ENCODE data around the gene AMBP. TPM values are rescaled to one million over a fixed set of nuclear protein-coding genes. Genes with fewer than 3 reads are reported as not detected.

Gene AMBP
- total and polyA plus RNA-seq, 12 donors = 0.01 TPM; not detected in 11

- Histone ChIP-seq H3K4me3 (no peak overlapping the region), H3K4me1 (peaks cover 0 to 7% (median 0%) of the 10 kb centered on the region in 9 donors), H3K9me3 (peaks cover 0 to 6% (median 0%) of the 10 kb centered on the region in 11 donors), H3K36me3 (peaks cover 0 to 65% (median 12%) of the 10 kb centered on the region in 9 donors), H3K27me3 (no peaks in the 10 kb centered on the region), H3K27ac (no peak overlapping the region)
- 95 to 96% methylated on average over 18 of the region's 18 CpGs for WGBS, 2 donors
- DNase-seq = no peak
- ATAC-seq = no peak
- TF ChIP-seq CTCF (IDR thresholded peaks at IDR 0.05) = no peak
- intact Hi-C loops (cut with DNase I) = loop anchor here in 5 of 10 donors (5.0 to 10.0 kb wide), 5 partner anchors 229 to 354 kb away; no protein-coding TSS in a partner anchor
Observed at GRCh38 chr9:114035845-114036801, 42.0 kb downstream of the AMBP start.

DNA sequence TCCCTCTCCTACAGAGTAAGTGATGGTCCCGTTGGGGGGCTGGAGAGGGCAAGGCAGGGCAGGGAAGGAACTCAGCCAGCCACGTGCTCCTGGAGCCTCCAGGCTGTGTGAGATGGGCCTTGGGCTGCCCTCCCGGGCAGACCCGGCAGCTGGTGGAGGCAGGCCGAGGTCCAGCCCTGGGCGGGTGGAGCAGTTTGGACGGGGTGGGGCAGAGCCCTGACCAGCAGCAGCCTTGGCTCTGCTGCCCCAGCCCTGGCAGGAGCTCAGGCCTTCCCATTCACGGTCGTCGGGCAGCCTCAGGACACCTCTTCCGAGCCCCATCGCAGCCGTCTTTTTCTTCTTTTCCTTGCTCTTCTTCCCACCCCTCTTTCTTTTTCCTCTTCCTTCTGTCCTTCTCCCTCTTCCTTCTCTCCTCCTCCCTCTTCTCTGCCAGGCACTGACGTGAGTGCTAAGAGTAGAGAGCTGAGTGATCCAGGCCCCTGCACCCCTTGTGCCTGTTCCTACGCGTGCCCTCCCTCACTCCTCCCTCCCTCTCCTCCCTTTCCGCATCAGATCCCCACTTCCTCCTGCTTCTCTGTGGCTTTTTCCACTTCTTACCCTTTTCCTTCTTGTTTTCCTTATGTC is 42.8 kb downstream of the AMBP start:
- Histone ChIP-seq H3K36me3 (peaks cover 0 to 65% (median 12%) of the 10 kb centered on the region in 9 donors), H3K9me3 (peaks cover 0 to 6% (median 0%) of the 10 kb centered on the region in 11 donors), H3K27me3 (no peaks in the 10 kb centered on the region), H3K4me3 (no peak overlapping the region), H3K27ac (no peak overlapping the region), H3K4me1 (peaks cover 0 to 7% (median 0%) of the 10 kb centered on the region in 9 donors)
- intact Hi-C loops (cut with DNase I) = loop anchor here in 5 of 10 donors (5.0 to 10.0 kb wide), 5 partner anchors 228 to 353 kb away; no protein-coding TSS in a partner anchor
- DNase-seq (no peak), ATAC-seq (no peak)
- WGBS, 2 donors = 91 to 95% methylated on average over 17 of the region's 17 CpGs
- TF ChIP-seq CTCF (IDR thresholded peaks at IDR 0.05) = no peak

DNA sequence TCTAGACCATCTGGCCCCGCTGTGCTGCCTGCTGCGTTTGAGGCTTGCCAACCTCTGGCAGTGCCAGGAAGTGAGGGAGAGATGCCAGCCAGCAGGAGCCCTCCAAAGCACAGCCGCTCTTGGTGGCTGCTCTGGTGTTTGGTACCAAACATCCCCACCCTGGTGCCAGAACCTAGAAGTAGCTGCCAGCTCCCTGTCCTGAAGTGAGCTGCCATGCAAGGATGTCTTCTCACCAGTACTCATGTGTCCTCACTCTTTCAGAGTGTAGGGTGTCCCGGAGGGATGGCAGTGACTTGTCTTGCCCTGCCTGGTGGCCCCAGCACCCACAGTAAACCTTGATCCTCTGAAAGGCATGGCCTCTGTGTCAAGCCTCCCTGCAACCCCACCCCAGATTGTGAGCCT is 43.4 kb downstream of the AMBP start:
- no peak overlapping the region for H3K4me3 ChIP-seq
- H3K36me3 ChIP-seq = peaks cover 0 to 64% (median 12%) of the 10 kb centered on the region in 9 donors

More for the DNA sequence above, 43.4 kb downstream of the AMBP start:
- TF ChIP-seq CTCF (IDR thresholded peaks at IDR 0.05) = no peak
- no peaks in the 10 kb centered on the region for H3K27me3 ChIP-seq
- H3K9me3 ChIP-seq = peaks cover 0 to 6% (median 0%) of the 10 kb centered on the region in 11 donors
- 74 to 75% methylated on average over 4 of the region's 4 CpGs for WGBS, 2 donors
- intact Hi-C loops (cut with DNase I) = loop anchor here in 9 of 10 donors (5.0 to 10.0 kb wide), 6 partner anchors 227 to 352 kb away; no protein-coding TSS in a partner anchor
- peaks cover 0 to 7% (median 0%) of the 10 kb centered on the region in 9 donors for H3K4me1 ChIP-seq
- H3K27ac ChIP-seq = no peak overlapping the region
- DNase-seq = no peak
- no peak for ATAC-seq
